Muscle layer of duodenum (tissue), 2 donors: Measurements from ENCODE around the gene KCND2.

ENCODE experiments used
- H3K27ac ChIP-seq: one replicate; pipeline ENCODE4 v1.7.0; 2013; ENCODE audit warnings: mild to moderate bottlenecking, low read length
- H3K27me3 ChIP-seq: one replicate; pipeline ENCODE4 v1.7.0; 2013; ENCODE audit warnings: low read depth, mild to moderate bottlenecking, control low read depth, low read length
- H3K36me3 ChIP-seq, 2 donors: one replicate each; pipeline ENCODE4 v1.7.0; 2013; ENCODE audit warnings: low read length in 2 of 2, control low read depth in 1 of 2, mild to moderate bottlenecking in 1 of 2; ENCODE audit not compliant: insufficient read depth in 2 of 2, control insufficient read depth in 1 of 2
- H3K4me1 ChIP-seq, 2 donors: one replicate each; pipeline ENCODE4 v1.7.0; 2013; ENCODE audit warnings: low read length in 2 of 2, mild to moderate bottlenecking in 2 of 2, control low read depth in 1 of 2, moderate library complexity in 1 of 2; ENCODE audit not compliant: insufficient read depth in 2 of 2, control insufficient read depth in 1 of 2
- H3K4me3 ChIP-seq, 2 donors: one replicate each; pipeline ENCODE4 v1.7.0; 2013; ENCODE audit warnings: low read length in 2 of 2, low read depth in 1 of 2, mild to moderate bottlenecking in 1 of 2
- H3K9me3 ChIP-seq, 2 donors: one replicate each; pipeline ENCODE4 v1.7.0; 2013; ENCODE audit warnings: low read length in 2 of 2, control low read depth in 1 of 2, mild to moderate bottlenecking in 1 of 2; ENCODE audit not compliant: control insufficient read depth in 1 of 2
- donor health status: healthy.

The KCND2 gene

GRCh38 chr7:120588416-120588815 is 315.4 kb downstream of the KCND2 start:
- no peak overlapping the region for H3K4me3 ChIP-seq
- no peaks in the 10 kb centered on the region for H3K9me3 ChIP-seq
- no peaks in the 10 kb centered on the region for H3K27me3 ChIP-seq
- no peak overlapping the region for H3K27ac ChIP-seq
- no peaks in the 10 kb centered on the region for H3K36me3 ChIP-seq
- H3K4me1 ChIP-seq: no peaks in the 10 kb centered on the region

GRCh38 chr7:120588862-120589261 is 315.9 kb downstream of the KCND2 start:
- Histone ChIP-seq H3K9me3 (no peaks in the 10 kb centered on the region), H3K27me3 (no peaks in the 10 kb centered on the region), H3K4me1 (no peaks in the 10 kb centered on the region), H3K36me3 (no peaks in the 10 kb centered on the region), H3K4me3 (no peak overlapping the region), H3K27ac (no peak overlapping the region)

- H3K27ac ChIP-seq: no peak overlapping the region
- no peak overlapping the region for H3K4me3 ChIP-seq
- no peaks in the 10 kb centered on the region for H3K4me1 ChIP-seq
- no peaks in the 10 kb centered on the region for H3K9me3 ChIP-seq
- no peaks in the 10 kb centered on the region for H3K27me3 ChIP-seq
- no peaks in the 10 kb centered on the region for H3K36me3 ChIP-seq
These were observed 327.6 kb downstream of the KCND2 start for GRCh38 chr7:120600607-120601006.

- no peaks in the 10 kb centered on the region for H3K27me3 ChIP-seq
- no peaks in the 10 kb centered on the region for H3K9me3 ChIP-seq
- no peak overlapping the region for H3K4me3 ChIP-seq
- H3K36me3 ChIP-seq: no peaks in the 10 kb centered on the region
- no peak overlapping the region for H3K27ac ChIP-seq
- no peaks in the 10 kb centered on the region for H3K4me1 ChIP-seq
These were observed 330.4 kb downstream of the KCND2 start for GRCh38 chr7:120603366-120603765.

GRCh38 chr7:120609136-120609753 is 336.3 kb downstream of the KCND2 start:
- no peak overlapping the region for H3K27ac ChIP-seq
- H3K4me3 ChIP-seq: no peak overlapping the region
- H3K36me3 ChIP-seq: no peaks in the 10 kb centered on the region
- H3K4me1 ChIP-seq: no peaks in the 10 kb centered on the region
- H3K9me3 ChIP-seq: no peaks in the 10 kb centered on the region
- H3K27me3 ChIP-seq: no peaks in the 10 kb centered on the region

- H3K27me3 ChIP-seq: no peaks in the 10 kb centered on the region
- no peaks in the 10 kb centered on the region for H3K36me3 ChIP-seq
- H3K27ac ChIP-seq: no peak overlapping the region
- no peaks in the 10 kb centered on the region for H3K4me1 ChIP-seq
- H3K4me3 ChIP-seq: no peak overlapping the region
- H3K9me3 ChIP-seq: no peaks in the 10 kb centered on the region
These were observed 339.0 kb downstream of the KCND2 start for GRCh38 chr7:120611975-120612374.

GRCh38 chr7:120615703-120616102 is 342.7 kb downstream of the KCND2 start:
- Histone ChIP-seq H3K4me1 (no peaks in the 10 kb centered on the region), H3K36me3 (no peaks in the 10 kb centered on the region), H3K4me3 (no peak overlapping the region), H3K27me3 (no peaks in the 10 kb centered on the region), H3K9me3 (no peaks in the 10 kb centered on the region), H3K27ac (no peak overlapping the region)

GRCh38 chr7:120617275-120617674 is 344.3 kb downstream of the KCND2 start:
- H3K9me3 ChIP-seq: no peaks in the 10 kb centered on the region
- H3K36me3 ChIP-seq: no peaks in the 10 kb centered on the region
- H3K27me3 ChIP-seq: no peaks in the 10 kb centered on the region
- no peak overlapping the region for H3K4me3 ChIP-seq
- no peak overlapping the region for H3K27ac ChIP-seq
- H3K4me1 ChIP-seq: no peaks in the 10 kb centered on the region

- H3K9me3 ChIP-seq: no peaks in the 10 kb centered on the region
- H3K27ac ChIP-seq: no peak overlapping the region
- no peaks in the 10 kb centered on the region for H3K4me1 ChIP-seq
- H3K36me3 ChIP-seq: no peaks in the 10 kb centered on the region
- H3K27me3 ChIP-seq: no peaks in the 10 kb centered on the region
- no peak overlapping the region for H3K4me3 ChIP-seq
These were observed 355.3 kb downstream of the KCND2 start for GRCh38 chr7:120628251-120628650.

GRCh38 chr7:120639884-120640283 is 366.9 kb downstream of the KCND2 start:
- Histone ChIP-seq H3K9me3 (no peaks in the 10 kb centered on the region), H3K4me1 (no peaks in the 10 kb centered on the region), H3K36me3 (no peaks in the 10 kb centered on the region), H3K27ac (no peak overlapping the region), H3K27me3 (no peaks in the 10 kb centered on the region), H3K4me3 (no peak overlapping the region)

- no peaks in the 10 kb centered on the region for H3K36me3 ChIP-seq
- no peaks in the 10 kb centered on the region for H3K9me3 ChIP-seq
- H3K27me3 ChIP-seq: no peaks in the 10 kb centered on the region
- H3K27ac ChIP-seq: no peak overlapping the region
- H3K4me3 ChIP-seq: no peak overlapping the region
- no peaks in the 10 kb centered on the region for H3K4me1 ChIP-seq
These were observed 373.0 kb downstream of the KCND2 start for GRCh38 chr7:120645966-120646365.

GRCh38 chr7:120654241-120654640 is 381.3 kb downstream of the KCND2 start:
- no peaks in the 10 kb centered on the region for H3K36me3 ChIP-seq
- no peak overlapping the region for H3K27ac ChIP-seq
- no peaks in the 10 kb centered on the region for H3K4me1 ChIP-seq
- H3K4me3 ChIP-seq: no peak overlapping the region
- H3K9me3 ChIP-seq: no peaks in the 10 kb centered on the region
- no peaks in the 10 kb centered on the region for H3K27me3 ChIP-seq
